IPS DF 4.7 (cell line): ENCODE measurements around the gene WFDC10A.
"Not testable (repeated sequence)": the region's sequence is repeated elsewhere in the genome, so short reads cannot be mapped to it uniquely, and the experiment has no call there.

ENCODE experiments used
- DNase-seq: peaks from one replicate; pipeline ENCODE4 v3.0.0-alpha.2; 2013; ENCODE audit warnings: low spot score; ENCODE audit errors: extremely low read depth

Gene WFDC10A

DNA sequence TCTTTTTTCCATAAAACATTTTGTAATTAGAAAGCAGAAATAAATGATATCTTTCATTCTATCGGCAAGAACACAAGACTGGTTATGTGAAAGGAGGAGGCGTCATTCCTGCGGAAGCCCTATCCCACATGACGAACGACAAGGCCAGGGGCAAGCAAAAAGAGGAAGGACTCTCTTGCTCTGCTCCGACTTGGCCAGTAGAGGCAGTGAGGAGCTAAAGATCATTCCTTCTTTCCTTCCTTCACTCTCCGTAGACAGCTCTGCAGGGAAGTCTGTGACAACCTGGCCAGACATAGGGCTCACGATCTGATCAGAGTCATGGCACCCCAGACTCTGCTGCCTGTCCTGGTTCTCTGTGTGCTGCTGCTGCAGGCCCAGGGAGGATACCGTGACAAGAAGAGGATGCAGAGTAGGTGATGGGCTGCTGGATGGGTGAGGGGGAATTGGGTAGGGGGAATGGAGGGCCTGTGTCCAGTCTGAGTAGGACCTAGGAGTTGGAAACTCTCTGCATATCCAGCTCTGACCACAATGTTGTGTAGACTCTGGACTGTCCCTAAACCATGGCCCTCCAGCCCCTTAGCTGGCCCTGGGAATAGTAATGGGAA is at the start of gene WFDC10A:
Gene WFDC10A (plus strand): TSS at position 244 of the 605 bp plus-strand sequence. CDS start 75 bp downstream, at position 319.
- DNase-seq: peak; percentile 89

DNA sequence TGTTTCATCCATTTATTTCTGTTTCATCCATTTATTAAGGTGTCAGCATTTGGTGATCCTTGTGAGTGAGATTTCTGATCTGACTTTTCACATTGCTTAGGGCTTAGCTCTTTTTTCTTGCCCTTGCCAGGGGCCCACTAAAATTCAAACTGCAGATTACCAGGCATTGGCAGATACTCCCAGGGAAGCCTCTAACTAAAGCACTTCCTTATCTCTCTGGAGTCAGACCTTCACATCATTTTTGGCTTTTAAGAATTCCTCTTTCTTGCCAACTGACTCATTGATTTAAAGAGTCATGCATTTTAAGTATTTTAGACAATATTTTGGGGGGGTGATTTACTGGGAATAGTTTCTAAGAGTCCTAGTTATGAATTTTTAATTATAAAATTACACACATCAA is 47.8 kb upstream of the WFDC10A start:
- DNase-seq: no peak

DNA sequence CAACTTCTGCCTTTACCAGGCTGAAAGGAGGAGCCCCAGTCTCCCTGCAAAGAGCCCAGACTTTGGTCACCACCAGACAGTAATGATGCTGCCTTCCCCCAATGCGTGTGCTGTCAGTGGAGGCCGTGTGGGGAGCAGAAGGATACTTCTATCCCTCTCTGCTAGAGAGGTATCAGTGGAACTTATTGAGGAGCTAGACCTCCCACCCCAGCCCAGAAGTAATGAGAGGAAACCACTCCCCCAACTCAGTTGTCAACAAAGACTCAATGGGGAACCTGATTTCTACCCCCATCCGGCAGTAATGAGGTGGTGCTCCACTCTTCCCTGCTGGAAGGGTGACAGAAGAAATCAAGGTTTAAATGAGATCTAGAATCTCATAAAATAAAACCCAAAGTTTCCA is 46.0 kb upstream of the WFDC10A start:
- DNase-seq: no peak

DNA sequence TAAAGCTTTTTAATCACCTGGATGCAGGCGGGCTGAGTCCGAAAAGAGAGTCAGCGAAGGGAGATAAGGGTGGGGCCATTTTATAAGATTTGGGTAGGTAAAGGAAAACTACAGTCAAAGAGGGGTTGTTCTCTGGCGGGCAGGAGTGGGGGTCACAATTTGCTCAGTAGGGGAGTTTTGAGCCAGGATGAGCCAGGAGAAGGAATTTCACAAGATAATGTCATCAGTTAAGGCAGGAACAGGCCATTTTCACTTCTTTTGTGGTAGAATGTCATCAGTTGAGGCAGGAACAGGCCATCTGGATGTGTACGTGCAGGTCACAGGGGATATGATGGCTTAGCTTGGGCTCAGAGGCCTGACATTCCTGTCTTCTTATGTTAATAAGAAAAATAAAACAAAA is 45.2 kb upstream of the WFDC10A start:
- DNase-seq: not testable (repeated sequence)

DNA sequence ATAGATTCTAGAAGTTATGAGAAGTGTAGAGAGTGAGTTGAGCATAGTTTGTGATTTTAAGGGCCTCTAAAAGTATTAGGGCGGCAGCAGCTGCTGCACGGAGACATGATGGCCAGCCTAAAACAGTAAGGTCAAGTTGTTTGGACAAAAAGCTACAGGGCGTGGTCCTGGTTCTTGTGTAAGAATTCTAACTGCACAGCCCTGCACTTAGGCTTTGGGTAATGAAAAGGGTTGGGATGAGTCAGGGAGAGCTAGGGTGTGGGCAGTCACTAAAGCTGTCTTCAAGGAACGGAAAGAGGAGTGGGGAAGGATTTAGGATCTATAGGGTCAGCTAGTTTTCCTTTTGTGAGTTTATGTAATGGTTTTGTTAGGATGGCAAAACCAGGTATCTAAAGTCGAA is 43.6 kb upstream of the WFDC10A start:
- DNase-seq: not testable (repeated sequence)

DNA sequence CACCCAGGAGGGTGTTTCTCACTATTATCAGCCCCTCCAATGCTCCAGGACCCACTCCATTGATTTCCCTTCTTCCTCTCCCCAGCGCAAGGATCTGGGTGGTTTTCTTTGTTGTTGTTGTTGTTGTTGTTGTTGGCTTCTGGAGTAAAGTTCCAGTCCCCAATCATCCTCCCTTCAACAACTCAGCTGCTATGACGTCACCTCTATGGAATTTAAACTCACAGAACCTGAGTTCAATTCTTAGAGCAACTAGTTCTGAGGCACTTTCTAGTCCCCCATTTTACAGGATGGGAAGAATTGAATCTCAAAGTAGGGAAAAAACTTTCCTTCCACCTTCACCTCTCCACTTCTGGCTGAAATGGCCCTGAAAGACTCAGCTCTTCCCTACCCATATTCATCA is 40.7 kb upstream of the WFDC10A start:
- no peak for DNase-seq

DNA sequence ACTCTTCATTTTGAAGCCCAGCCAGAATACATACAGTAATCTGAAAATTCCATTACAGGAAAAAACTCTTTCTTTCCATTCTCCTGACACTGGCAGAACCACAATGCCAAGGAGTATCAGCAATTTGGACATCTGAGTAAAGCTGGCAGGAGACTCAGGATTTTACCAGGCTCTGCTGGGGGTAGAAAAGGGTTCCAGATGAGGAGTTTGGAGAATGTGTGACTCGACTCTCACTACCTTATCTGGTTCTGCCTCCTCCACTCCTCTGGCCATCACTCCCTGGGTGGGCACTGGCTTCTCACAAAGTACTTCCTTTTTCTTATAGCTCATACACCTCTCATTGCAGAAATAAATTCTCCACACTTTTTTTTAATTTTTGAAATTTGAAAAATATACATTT is 39.8 kb upstream of the WFDC10A start:
- no peak for DNase-seq

DNA sequence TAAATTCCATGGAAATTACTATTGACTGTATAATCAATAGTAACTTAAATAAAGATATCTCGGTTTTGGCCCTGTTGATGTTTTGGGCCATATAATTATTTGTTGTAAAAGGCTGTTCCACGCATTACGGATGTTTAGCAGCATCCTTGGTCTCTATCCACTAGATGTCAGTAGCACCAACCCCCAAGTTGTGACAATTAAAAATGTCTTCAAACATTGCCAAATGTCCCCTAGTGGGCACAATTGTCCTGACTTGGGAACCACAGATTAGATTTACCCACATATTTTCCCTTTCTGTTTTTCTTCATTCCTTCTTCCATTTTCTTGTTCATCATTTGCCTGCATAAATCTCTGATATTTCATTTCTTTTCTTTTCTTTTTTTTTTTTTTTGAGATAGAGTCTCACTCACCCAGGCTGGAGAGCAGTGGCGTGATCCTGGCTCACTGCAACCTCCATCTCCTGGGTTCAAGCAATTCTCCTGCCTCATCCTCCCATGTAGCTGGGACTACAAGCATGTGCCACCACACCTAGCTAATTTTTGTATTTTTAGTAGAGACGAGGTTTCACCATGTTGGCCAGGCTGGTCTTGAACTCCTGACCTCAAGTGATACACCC is 36.9 kb upstream of the WFDC10A start:
- peak; percentile 58 for DNase-seq

DNA sequence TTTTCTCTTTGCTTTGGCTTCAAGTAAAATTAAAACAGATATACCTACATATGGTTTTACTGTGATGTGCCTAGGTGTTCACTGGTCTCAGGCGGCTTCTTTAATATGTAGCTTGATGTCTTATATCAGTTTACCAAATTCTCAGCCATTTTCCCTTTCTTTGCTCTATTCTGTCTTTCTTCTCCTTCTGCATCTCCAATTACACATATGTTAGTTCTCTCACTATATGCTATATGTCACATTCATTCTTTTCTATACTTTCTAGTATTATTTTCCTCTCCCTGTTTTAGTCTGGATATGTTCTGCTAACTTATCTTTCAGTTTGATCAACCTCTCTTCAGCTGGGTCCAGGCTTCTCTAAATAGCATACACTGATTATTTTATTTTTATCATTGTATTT is 36.0 kb upstream of the WFDC10A start:
- no peak for DNase-seq

DNA sequence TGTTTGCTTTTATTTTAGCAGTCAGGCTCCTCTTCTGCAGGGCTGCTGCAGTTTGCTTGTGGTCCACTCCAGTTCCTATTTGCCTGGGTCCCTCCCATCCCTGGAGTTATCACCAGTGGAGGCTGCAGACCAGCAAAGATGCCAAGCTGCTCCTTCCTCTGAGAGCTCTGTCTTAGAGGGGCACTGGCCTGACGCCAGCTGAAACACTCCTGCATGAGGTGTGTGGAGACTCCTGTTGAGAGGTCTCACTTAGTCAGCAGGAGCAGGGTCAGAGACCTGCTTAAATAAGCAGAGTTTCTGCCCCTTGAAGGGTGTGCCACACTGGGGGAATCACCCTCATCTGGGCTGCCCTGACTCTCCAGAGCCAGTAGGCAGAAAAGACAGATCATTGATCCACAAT is 34.3 kb upstream of the WFDC10A start:
- DNase-seq: no peak

DNA sequence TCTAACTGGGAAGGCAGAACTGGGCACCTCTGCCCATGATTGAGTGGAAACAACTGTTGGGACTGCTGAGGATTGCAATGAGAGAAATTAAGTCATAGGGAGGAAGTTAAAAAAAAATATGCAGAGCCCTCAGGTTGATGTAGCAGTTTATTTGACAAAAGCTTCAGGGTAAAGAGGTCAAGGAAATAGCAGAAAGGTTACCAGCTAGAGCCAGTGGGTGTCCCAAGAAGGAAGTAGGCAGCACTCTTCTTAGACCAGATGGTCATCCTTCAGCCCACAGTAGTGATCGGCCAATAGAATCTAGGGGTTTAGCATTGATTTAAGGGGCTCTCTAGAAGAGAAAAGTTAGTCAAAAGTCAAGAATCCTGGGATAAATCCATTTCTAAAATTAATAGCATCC is 21.7 kb upstream of the WFDC10A start:
- no peak for DNase-seq

DNA sequence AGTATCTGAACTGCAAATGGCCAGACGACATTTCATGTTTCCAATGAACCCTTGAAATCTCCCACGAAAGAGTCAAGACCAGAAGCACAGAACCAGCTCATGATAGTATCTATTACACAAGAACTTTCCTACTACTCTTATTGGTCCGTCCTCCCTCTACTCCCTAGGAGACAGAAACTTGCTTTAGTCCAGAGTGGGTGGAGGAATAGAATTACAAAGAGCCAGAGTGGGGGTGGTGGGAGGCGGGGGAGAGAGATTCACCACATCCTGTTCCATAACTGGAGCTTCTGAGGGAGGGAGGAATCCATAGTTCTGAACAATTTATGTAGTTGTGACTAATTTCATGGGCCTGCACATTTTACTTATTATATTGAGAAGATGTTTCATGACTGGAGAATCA is 18.5 kb upstream of the WFDC10A start:
- DNase-seq: no peak

DNA sequence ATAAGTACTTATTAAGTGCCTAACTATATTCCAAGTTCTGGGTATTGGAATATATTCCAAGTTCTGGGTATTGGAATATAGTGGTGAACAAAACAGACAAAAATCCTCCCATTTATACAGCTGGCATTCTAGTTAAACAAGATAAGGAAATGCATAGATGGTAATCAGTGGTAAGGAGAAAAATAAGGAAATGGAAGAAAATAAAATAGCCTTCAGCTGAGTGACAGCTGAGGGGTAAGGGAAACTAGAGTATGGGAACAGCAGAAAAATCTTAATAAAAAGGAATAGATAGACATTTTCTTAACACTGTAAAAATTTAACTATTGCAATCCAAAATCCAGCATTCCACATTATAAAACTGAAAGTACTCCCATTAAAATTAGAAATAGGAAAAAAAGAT is 17.2 kb upstream of the WFDC10A start:
- no peak for DNase-seq

DNA sequence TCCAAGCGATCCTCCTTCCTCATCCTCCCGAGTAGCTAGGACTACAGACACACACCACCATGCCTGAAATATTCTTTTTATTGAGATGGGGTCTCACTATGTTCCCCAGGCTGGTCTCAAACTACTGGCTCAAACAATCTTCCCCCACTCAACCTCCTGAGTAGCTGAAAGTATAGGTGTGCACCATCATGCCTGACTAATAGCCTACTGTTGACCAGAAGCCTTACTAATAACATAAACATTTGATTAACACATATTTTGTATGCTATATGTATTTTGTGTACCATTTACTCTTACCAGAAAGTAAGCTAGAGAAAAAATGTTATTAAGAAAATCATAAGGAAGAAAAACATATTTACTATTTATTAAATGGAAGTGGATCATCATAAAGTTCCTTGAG is 11.9 kb upstream of the WFDC10A start:
- DNase-seq: no peak

DNA sequence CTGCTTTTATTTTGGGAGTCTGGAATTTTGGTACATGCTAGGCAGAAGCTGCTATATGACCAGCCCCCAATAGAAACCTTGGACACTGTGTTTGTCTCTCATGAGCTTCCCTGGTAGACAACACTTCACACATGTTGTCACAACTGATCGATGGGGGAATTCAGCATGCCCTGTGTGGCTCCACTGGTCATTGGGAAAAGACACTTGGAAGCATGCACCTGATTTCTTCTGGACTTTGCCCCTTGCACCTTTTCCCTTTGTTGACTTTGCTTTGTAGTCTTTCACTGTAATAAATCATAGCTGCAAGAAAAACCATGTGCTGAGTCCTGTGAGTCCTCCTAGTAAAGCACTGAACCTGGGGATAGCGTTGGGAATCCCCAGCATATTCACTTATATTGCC is 7.9 kb upstream of the WFDC10A start:
- DNase-seq: no peak

DNA sequence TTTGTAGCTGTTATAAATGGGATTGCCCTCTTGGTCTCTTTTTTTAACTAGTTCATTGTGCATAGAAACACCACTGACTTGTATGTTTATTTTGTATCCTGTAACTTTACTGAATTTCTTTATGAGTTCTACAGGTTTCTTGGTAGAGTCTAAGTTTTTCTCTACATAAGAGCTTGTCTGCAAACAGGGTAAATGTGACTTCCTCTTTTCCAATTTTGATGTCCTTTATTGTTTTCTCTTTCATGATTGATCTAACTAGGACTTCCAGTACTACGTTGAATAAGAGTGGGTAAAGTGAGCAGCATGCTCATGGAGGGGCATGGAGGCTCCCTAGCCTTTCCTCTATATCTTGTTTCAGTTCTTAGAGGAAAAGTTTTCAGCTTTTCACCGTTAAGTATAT is 3.0 kb upstream of the WFDC10A start:
- DNase-seq: no peak

DNA sequence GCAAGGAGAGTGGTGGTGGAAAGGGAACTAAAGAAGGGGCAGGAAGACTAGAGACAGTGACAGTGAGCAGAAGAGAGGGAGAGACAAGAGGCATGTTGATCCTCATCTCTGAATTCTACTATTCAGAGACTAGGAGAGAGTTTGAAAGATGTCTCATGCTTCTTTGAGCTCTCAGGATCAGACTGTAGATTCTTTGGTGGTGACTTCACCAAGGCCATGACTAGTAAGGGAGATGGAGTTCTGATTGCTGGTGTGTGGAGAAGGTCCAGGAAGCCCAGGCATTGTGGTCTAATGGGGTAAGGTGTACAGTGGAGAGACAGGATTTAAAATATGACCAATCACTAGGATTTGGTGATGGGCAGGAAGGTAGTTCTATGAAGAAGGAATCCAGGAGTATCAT is 832 bp downstream of the WFDC10A start:
- DNase-seq: no peak

DNA sequence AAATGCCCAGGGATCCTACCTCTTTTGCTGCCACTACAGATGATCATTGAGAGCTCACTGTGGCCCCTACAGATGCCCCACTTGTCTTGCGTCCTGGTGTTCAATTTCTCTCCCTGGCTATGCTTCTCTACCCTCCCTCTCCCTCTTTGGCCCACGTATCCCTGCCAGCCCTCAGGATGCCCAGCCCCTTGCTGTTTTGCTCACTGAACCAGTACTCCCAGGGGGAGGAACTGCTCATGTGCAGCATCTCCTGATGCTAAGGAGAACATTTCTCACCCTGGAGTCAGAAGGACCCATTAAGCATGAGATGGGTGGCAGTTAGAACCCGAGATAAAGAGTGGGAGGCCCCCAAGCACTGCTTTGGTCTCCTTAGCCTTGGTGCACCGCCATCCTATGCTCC is 1.6 kb downstream of the WFDC10A start, which contains the start of gene WFDC9:
Gene WFDC9 (minus strand): TSS at position 101 of the 400 bp plus-strand sequence. CDS start 21,103 bp downstream, outside the sequence.
- no peak for DNase-seq

DNA sequence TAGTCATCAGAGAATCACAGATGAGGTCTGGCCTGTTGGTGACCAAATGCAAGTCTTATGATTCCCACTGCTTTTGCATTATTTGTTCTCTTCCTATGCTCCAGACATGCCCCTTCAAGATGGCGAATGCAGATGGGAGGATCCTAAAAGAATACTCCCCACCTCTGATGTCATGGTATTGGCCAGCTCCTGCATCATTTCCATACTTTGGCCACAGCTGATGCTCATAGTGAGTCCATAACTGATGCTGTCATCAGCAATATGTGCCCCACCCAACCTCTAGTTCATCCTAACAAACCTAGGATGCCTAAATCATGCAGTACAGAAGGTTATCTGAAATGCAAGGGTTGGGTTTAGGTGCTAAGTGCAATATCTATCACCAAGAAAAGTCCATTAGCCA is 7.0 kb downstream of the WFDC10A start:
- DNase-seq: no peak

DNA sequence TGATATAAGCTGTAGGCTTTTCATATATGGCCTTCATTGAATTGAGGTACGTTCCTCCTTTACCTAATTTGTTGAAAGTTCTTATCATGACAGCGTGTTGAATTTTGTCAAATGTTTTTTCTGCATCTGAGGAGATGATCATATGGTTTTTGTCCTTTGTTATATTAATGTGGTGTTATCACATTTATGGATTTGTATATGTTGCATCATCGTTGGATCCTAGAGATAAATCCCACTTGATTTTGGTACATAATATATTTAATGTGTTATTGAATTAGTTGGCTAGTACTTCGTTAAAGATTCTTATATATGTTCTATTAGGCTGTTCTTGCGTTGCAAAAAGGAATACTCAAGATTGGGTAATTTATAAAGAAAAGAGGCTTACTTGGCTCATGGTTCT is 10.1 kb downstream of the WFDC10A start:
- no peak for DNase-seq

DNA sequence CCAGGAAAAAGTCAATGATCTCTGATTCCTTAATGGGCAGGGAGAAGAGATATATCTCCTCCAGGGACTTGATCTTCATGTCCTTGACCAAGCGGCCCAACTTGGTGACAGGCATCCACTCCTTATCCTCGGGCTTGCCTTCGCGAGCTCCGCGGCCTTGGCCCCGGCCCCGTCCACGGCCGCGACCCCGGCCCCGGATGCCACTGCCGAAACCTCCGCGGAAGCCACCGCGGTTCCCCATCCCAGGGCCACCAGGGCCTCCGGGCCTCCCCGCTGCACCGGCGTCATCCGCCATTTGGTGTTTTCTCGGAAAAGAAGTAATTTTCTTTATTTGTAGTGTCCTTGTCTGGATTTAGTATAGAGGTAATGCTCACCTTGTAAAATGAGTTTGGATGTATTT is 11.5 kb downstream of the WFDC10A start:
- not testable (repeated sequence) for DNase-seq

DNA sequence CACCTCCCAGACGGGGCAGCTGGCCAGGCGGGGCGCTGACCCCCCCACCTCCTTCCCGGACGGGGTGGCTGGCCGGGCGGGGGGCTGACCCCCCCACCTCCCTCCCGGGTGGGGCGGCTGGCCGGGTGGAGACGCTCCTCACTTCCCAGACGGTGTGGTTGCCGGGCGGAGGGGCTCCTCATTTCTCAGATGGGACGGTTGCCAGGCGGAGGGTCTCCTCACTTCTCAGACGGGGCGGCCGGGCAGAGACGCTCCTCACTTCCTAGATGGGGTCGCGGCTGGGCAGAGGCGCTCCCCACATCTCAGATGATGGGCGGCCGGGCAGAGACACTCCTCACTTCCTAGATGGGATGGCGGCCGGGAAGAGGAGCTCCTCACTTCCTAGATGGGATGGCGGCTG is 16.3 kb downstream of the WFDC10A start:
- DNase-seq: not testable (repeated sequence)

DNA sequence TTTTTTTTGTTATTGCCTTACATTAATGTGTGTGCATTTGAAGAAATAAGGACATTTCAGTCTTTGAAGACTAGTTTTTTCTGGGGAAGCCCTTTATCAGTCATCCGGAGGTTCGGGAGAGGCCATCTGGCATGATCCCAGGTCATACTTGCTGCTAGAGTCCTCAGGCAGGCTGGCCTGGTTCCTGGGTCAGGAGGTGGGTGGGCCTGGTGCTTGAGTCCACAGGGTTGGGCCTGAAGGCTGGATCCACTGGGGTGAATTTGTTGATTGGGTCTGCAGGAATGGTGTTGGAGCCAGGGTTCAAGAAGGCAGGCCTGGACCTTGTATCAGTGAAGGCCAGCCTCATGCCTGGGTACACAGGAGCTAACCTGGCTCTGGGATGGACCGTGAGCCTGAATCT is 17.3 kb downstream of the WFDC10A start:
- DNase-seq: no peak
